H1 (cell line): ENCODE data around the gene MFNG. TPM values are rescaled to one million over a fixed set of nuclear protein-coding genes. Genes with fewer than 3 reads are reported as not detected.

Experiments
- CTCF ChIA-PET: fragments of 300-600 bp; sonication (Branson Sonifier 250); formaldehyde crosslinking; loops from one replicate; lab custom pipeline; 2021; ENCODE audit not compliant: partially characterized antibody; lab: Charles Lee
- POLR2A ChIA-PET: fragments of 300-600 bp; sonication (Branson Sonifier 250); formaldehyde crosslinking; loops from one replicate; lab custom pipeline; 2021; ENCODE audit warnings: inconsistent platforms; ENCODE audit not compliant: partially characterized antibody; lab: Charles Lee
- DNase-seq, 2 experiments: peaks; one replicate each; pipeline versions ENCODE4 v3.0.0 to v3.0.0-alpha.2; 2010 to 2022; ENCODE audit warnings: low spot score in 2 of 2, low read depth in 1 of 2, mixed read lengths in 1 of 2
- FAIRE-seq: peaks from 2 replicates; lab custom pipeline; 2011; peaks lifted over from hg19 to GRCh38; lab: Jason Lieb, UNC
- H2AFZ ChIP-seq: 2 replicates; pipeline ENCODE4 v1.8.1; 2012; ENCODE audit warnings: low read length, inconsistent platforms
- H2AK5ac ChIP-seq: 2 replicates; pipeline ENCODE4 v1.6.1; 2013; ENCODE audit warnings: low read depth, low read length
- H2BK120ac ChIP-seq: replicated peaks from 2 replicates; pipeline ENCODE3; 2013; ENCODE audit warnings: low read depth, low read length, inconsistent platforms
- H2BK12ac ChIP-seq: 2 replicates; pipeline ENCODE4 v1.6.1; 2013; ENCODE audit warnings: low read depth, low read length
- H2BK15ac ChIP-seq: 2 replicates; pipeline ENCODE4 v1.6.1; 2013; ENCODE audit warnings: low read length
- H2BK20ac ChIP-seq: 2 replicates; pipeline ENCODE4 v1.6.1; 2013; ENCODE audit warnings: low read length
- H2BK5ac ChIP-seq: 2 replicates; pipeline ENCODE4 v1.6.1; 2013; ENCODE audit warnings: low read depth, low read length
- H3K14ac ChIP-seq: 2 replicates; pipeline ENCODE4 v1.6.1; 2013; ENCODE audit warnings: inconsistent platforms; ENCODE audit not compliant: insufficient read length
- H3K18ac ChIP-seq: 2 replicates; pipeline ENCODE4 v1.6.1; 2013; ENCODE audit warnings: low read length; ENCODE audit errors: extremely low read depth
- H3K23ac ChIP-seq: 2 replicates; pipeline ENCODE4 v1.6.1; 2013; ENCODE audit warnings: inconsistent platforms; ENCODE audit not compliant: insufficient read length
- H3K23me2 ChIP-seq: 2 replicates; pipeline ENCODE4 v1.6.1; 2013; ENCODE audit warnings: low read depth, low read length
- H3K27ac ChIP-seq: 2 replicates; pipeline ENCODE4 v1.6.1; 2011; ENCODE audit warnings: low read depth, low read length, inconsistent platforms
- H3K27me3 ChIP-seq, 4 experiments: replicated peaks in 1 of 4; 1 replicate in 1 of 4; 2 replicates in 3 of 4; pipeline versions ENCODE4 v1.6.1 to v1.8.1; 2011 to 2013; ENCODE audit warnings: low read length in 3 of 4, mild to moderate bottlenecking in 3 of 4, inconsistent platforms in 2 of 4, mixed read lengths in 2 of 4, moderate library complexity in 1 of 4; ENCODE audit not compliant: control insufficient read depth in 3 of 4, insufficient read depth in 3 of 4; ENCODE audit errors: extremely low read depth in 1 of 4
- H3K36me3 ChIP-seq, 4 experiments: 2 replicates each; pipeline versions ENCODE4 v1.6.1 to v1.8.1; 2011 to 2013; ENCODE audit warnings: mild to moderate bottlenecking in 4 of 4, low read length in 3 of 4, moderate library complexity in 2 of 4, control low read depth in 1 of 4, inconsistent platforms in 1 of 4; ENCODE audit not compliant: insufficient read depth in 4 of 4, control insufficient read depth in 2 of 4
- H3K4ac ChIP-seq: replicated peaks from 2 replicates; pipeline ENCODE3; 2013; ENCODE audit warnings: low read length, low read depth, mixed read lengths, inconsistent platforms; ENCODE audit not compliant: insufficient read length
- H3K4me1 ChIP-seq, 4 experiments: replicated peaks in 1 of 4; 1 replicate in 1 of 4; 2 replicates in 3 of 4; pipeline versions ENCODE4 v1.6.1 to v1.8.1; 2011 to 2013; ENCODE audit warnings: low read length in 3 of 4, inconsistent platforms in 2 of 4, mixed read lengths in 1 of 4; ENCODE audit not compliant: insufficient read depth in 4 of 4, control insufficient read depth in 3 of 4
- H3K4me2 ChIP-seq, 2 experiments: 2 replicates each; pipeline versions ENCODE4 v1.6.1 to v1.8.1; 2011 to 2013; ENCODE audit warnings: low read depth in 2 of 2, low read length in 2 of 2, control low read depth in 1 of 2, inconsistent platforms in 1 of 2, mild to moderate bottlenecking in 1 of 2; ENCODE audit not compliant: insufficient read depth in 1 of 2
- H3K4me3 ChIP-seq, 4 experiments: fragments of 200-600, 300-600 bp in 1 of 4; sonication (generic), shearing (Covaris generic), sonication (Bioruptor Twin) in 1 of 4; 2 replicates each; pipeline versions ENCODE4 v1.5.1 to v1.8.1; 2011 to 2016; ENCODE audit warnings: low read length in 4 of 4, low read depth in 3 of 4, control low read depth in 2 of 4, inconsistent platforms in 2 of 4, mild to moderate bottlenecking in 2 of 4, mixed read lengths in 1 of 4, moderate library complexity in 1 of 4; ENCODE audit not compliant: insufficient read depth in 2 of 4; ENCODE audit errors: extremely low read depth in 1 of 4
- H3K56ac ChIP-seq: replicated peaks from 2 replicates; pipeline ENCODE3; 2013; ENCODE audit warnings: low read depth, mild to moderate bottlenecking, mixed read lengths, low read length, inconsistent platforms; ENCODE audit not compliant: insufficient read length
- H3K79me1 ChIP-seq: 2 replicates; pipeline ENCODE4 v1.6.1; 2013; ENCODE audit warnings: low read depth, low read length, control low read depth
- H3K79me2 ChIP-seq, 2 experiments: 2 replicates each; pipeline versions ENCODE4 v1.6.1 to v1.8.1; 2012 to 2013; ENCODE audit warnings: low read length in 2 of 2, mild to moderate bottlenecking in 2 of 2, inconsistent platforms in 1 of 2; ENCODE audit not compliant: insufficient read depth in 2 of 2, control insufficient read depth in 1 of 2
- H3K9ac ChIP-seq, 4 experiments: replicated peaks in 1 of 4; 1 replicate in 1 of 4; 2 replicates in 3 of 4; pipeline versions ENCODE4 v1.6.1 to v1.8.1; 2011 to 2013; ENCODE audit warnings: low read depth in 3 of 4, low read length in 3 of 4, control low read depth in 2 of 4, mild to moderate bottlenecking in 2 of 4, moderate library complexity in 2 of 4, inconsistent platforms in 1 of 4; ENCODE audit errors: extremely low read depth in 1 of 4
- H3K9me3 ChIP-seq, 2 experiments: 2 replicates each; pipeline versions ENCODE4 v1.6.1 to v1.8.1; 2012 to 2013; ENCODE audit warnings: mild to moderate bottlenecking in 2 of 2, moderate library complexity in 2 of 2, control low read depth in 1 of 2, inconsistent platforms in 1 of 2, low read depth in 1 of 2, low read length in 1 of 2, mixed read lengths in 1 of 2; ENCODE audit not compliant: insufficient read depth in 2 of 2
- H4K20me1 ChIP-seq, 2 experiments: replicated peaks in 1 of 2; 2 replicates each; pipeline versions ENCODE3 to v1.8.1; 2011 to 2013; ENCODE audit warnings: inconsistent platforms in 2 of 2, low read length in 2 of 2, mild to moderate bottlenecking in 1 of 2; ENCODE audit not compliant: insufficient read depth in 2 of 2, control insufficient read depth in 1 of 2
- H4K5ac ChIP-seq: 2 replicates; pipeline ENCODE4 v1.6.1; 2013; ENCODE audit warnings: low read length, low read depth, mixed read lengths, inconsistent platforms; ENCODE audit not compliant: insufficient read length
- H4K8ac ChIP-seq: 2 replicates; pipeline ENCODE4 v1.8.0; 2013; ENCODE audit warnings: mild to moderate bottlenecking, moderate library complexity, low read length, inconsistent platforms; ENCODE audit not compliant: insufficient read depth; ENCODE audit errors: extremely low read depth
- H4K91ac ChIP-seq: replicated peaks from 2 replicates; pipeline ENCODE3; 2013; ENCODE audit warnings: low read length, mixed read lengths, inconsistent platforms; ENCODE audit not compliant: insufficient read length
- ASH2L ChIP-seq: fragments of 200-600, 300-600 bp; sonication (generic); IDR thresholded peaks from one replicate; pipeline ENCODE4 v1.7.1; 2017; ENCODE audit warnings: low read length
- CBX8 ChIP-seq: fragments of 300-800, 300-1000 bp; sonication (generic); IDR thresholded peaks from 2 replicates; pipeline ENCODE4 v1.7.1; 2016; ENCODE audit warnings: low read depth, low read length, borderline replicate concordance
- CEBPB ChIP-seq: IDR thresholded peaks from 2 replicates; pipeline ENCODE4 v1.6.1; 2012; ENCODE audit warnings: low read depth, low read length
- HDAC2 ChIP-seq, 2 experiments: fragments of 300-600 bp in 1 of 2; sonication (generic) in 1 of 2; IDR thresholded peaks; 2 replicates each; pipeline ENCODE4 v1.6.1; 2011 to 2012; ENCODE audit warnings: low read depth in 2 of 2, low read length in 2 of 2, mild to moderate bottlenecking in 2 of 2, moderate library complexity in 2 of 2, borderline replicate concordance in 1 of 2, inconsistent platforms in 1 of 2
- HDAC6 ChIP-seq: IDR thresholded peaks from one replicate; pipeline ENCODE4 v1.7.1; 2012; ENCODE audit warnings: low read depth, mild to moderate bottlenecking, inconsistent platforms, low read length, moderate library complexity
- JUN ChIP-seq: IDR thresholded peaks from 2 replicates; pipeline ENCODE4 v1.6.1; 2011; ENCODE audit warnings: low read depth, mild to moderate bottlenecking, improper control_type of control experiment, low read length
- JUND ChIP-seq: IDR thresholded peaks from 2 replicates; pipeline ENCODE4 v1.6.1; 2011; ENCODE audit warnings: mild to moderate bottlenecking, improper control_type of control experiment, low read length
- KDM4A ChIP-seq: IDR thresholded peaks from one replicate; pipeline ENCODE4 v1.7.1; 2012; ENCODE audit warnings: low read depth, mild to moderate bottlenecking, moderate library complexity, low read length, inconsistent platforms; ENCODE audit not compliant: severe bottlenecking
- RFX5 ChIP-seq: IDR thresholded peaks from 2 replicates; pipeline ENCODE4 v1.6.1; 2011; ENCODE audit warnings: low read depth, low read length, improper control_type of control experiment, borderline replicate concordance
- RNF2 ChIP-seq: fragments of 200-900, 300-1000 bp; sonication (generic); IDR thresholded peaks from 2 replicates; pipeline ENCODE4 v1.7.1; 2016; ENCODE audit warnings: borderline replicate concordance, low read depth, mild to moderate bottlenecking, antibody characterized with exemption, low read length; ENCODE audit not compliant: poor library complexity, severe bottlenecking; ENCODE audit errors: missing control alignments
- WGBS, 2 experiments: shearing (Covaris generic) in 1 of 2; methylation state at CpG; one replicate each; pipeline versions ENCODE4 v1.1.6 to v1.1.7; 2013 to 2015; ENCODE audit warnings: low lambda C conversion rate in 2 of 2, mixed read lengths in 2 of 2, inconsistent platforms in 1 of 2, low coverage in 1 of 2, missing lambda C conversion rate in 1 of 2; ENCODE audit not compliant: insufficient replicate concordance in 2 of 2, insufficient coverage in 1 of 2, insufficient read length in 1 of 2; ENCODE audit errors: extremely low coverage in 1 of 2, missing lambda C conversion rate in 1 of 2; 5-methylcytosine and 5-hydroxymethylcytosine counted together
- polyA plus RNA-seq, 7 experiments: library from polyadenylated mRNA; depleted of rRNA in 3 of 7; stranded (reverse) in 5 of 7; unstranded in 2 of 7; fragments of >200 nt in 5 of 7; fragments of 200-250 nt in 2 of 7; gene quantifications; 1 replicate in 5 of 7; 2 replicates in 1 of 7; 4 replicates in 1 of 7; pipeline versions ENCODE4 v1.2.1 to v1.2.3, GENCODE V29; 2011 to 2013; ENCODE audit warnings: missing spikeins in 2 of 7, mixed read lengths in 2 of 7
- total RNA-seq: library from RNA; stranded (reverse); fragmentation: NEBNext Ultra II Directional; extraction: Animal tissue kit (Norgen Biotek cat#: 25700); gene quantifications from 2 replicates; pipeline ENCODE4 v1.2.1, GENCODE V29; 2021

Gene MFNG
- total and polyA plus RNA-seq, 2 of the 8 experiments (the other 6 are each of a cell fraction or from before 2014, with no cell fraction given), result 1.7 to 5.5 TPM

DNA sequence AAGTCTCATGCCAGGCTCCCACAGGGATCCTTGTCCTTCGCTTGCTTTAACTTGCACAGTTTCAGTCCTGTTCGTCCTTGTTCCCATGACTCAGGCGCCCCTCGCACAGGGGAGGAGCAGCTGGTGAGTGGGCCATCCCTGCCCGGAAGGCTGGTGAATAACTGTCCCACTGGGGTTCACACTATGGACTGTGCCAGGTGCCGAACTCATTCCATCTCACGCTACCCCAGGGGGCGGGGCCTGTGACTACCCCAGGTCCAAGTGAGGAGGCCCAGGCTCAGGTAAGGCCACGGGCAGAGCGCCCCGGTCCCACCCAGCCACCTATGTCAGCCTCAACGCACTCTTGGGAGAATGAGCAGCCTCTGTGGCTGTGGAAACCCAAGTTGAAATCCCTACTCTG is 40.2 kb upstream of the MFNG start:
- H2BK5ac ChIP-seq, result no peak overlapping the region
- H3K27me3 ChIP-seq, result no peaks in the 10 kb centered on the region; a peak in 1 of 7 replicates
- no peaks in the 10 kb centered on the region for H4K20me1 ChIP-seq
- no peaks in the 10 kb centered on the region for H3K79me2 ChIP-seq
- H4K5ac ChIP-seq, result no peak overlapping the region
- H3K79me1 ChIP-seq, result no peaks in the 10 kb centered on the region
- H3K4ac ChIP-seq, result no peak overlapping the region
- H2BK15ac ChIP-seq, result no peak overlapping the region
- H3K36me3 ChIP-seq, result no peaks in the 10 kb centered on the region
- DNase-seq, result no peak
- no peaks in the 10 kb centered on the region for H3K4me1 ChIP-seq
- H4K8ac ChIP-seq, result peak overlapping the region; percentile 36
- no peak overlapping the region for H3K4me2 ChIP-seq
- no peak for FAIRE-seq
- H3K18ac ChIP-seq, result no peak overlapping the region
- no peaks in the 10 kb centered on the region for H3K23me2 ChIP-seq
- H2BK120ac ChIP-seq, result no peak overlapping the region
- no peak overlapping the region for H2AFZ ChIP-seq
- WGBS, 2 experiments, result 85% methylated on average over 12 of the region's 12 CpGs; no CpG with 5 or more reads in 1 of the 2 experiments
- H3K9ac ChIP-seq, result no peak overlapping the region
- no peak for TF ChIP-seq JUND
- TF ChIP-seq CBX8, result no peak
- TF ChIP-seq CEBPB, result no peak
- TF ChIP-seq RFX5, result no peak
- no peak for TF ChIP-seq KDM4A
- TF ChIP-seq JUN, result no peak
- no peak for TF ChIP-seq RNF2
- no peak for TF ChIP-seq HDAC6
- no peak for TF ChIP-seq ASH2L
- TF ChIP-seq HDAC2 (IDR thresholded peaks at IDR 0.05; ENCODE audit: borderline replicate concordance in 1 of 2, low read depth in 2 of 2, low read length in 2 of 2), result no peak
- TF ChIP-seq, all 59 proteins: peak for 0
- Histone ChIP-seq H3K27ac (no peak overlapping the region), H2AK5ac (no peak overlapping the region), H3K23ac (no peak overlapping the region), H2BK20ac (no peak overlapping the region), H4K91ac (no peak overlapping the region), H2BK12ac (no peak overlapping the region), H3K56ac (no peak overlapping the region), H3K9me3 (no peaks in the 10 kb centered on the region), H3K4me3 (no peak overlapping the region), H3K14ac (no peak overlapping the region)
- POLR2A ChIA-PET, result no interaction called here
- CTCF ChIA-PET, result interaction anchor here (1.1 to 5.7 kb wide), 2 partner anchors 40 to 54 kb away, joined by 5 to 55 read pairs; no protein-coding TSS in a partner anchor
